Lower leg skin (tissue), 4 donors: ENCODE results near the gene AKR1C4. TPM values are rescaled to one million over a fixed set of nuclear protein-coding genes. Genes with fewer than 3 reads are reported as not detected.
"Not testable (repeated sequence)": the region's sequence is repeated elsewhere in the genome, so short reads cannot be mapped to it uniquely, and the experiment has no call there.

Source experiments
- DNase-seq, 2 donors: peaks; one replicate each; pipeline ENCODE4 v3.0.0-alpha.2; 2019; ENCODE audit warnings: low spot score in 2 of 2
- H3K4me3 ChIP-seq: fragments of 200-600 bp; sonication (generic); 2 replicates; pipeline ENCODE4 v1.5.1; 2017; ENCODE audit warnings: mild to moderate bottlenecking, low read depth; ENCODE audit not compliant: poor library complexity, severe bottlenecking
- CTCF ChIP-seq, 3 donors: fragments of 450-650 bp; IDR thresholded peaks; one replicate each; pipeline ENCODE4 v1.5.1; 2016; ENCODE audit warnings: antibody characterized with exemption in 3 of 3, mild to moderate bottlenecking in 3 of 3, moderate library complexity in 2 of 3
- POLR2A ChIP-seq, 2 donors: fragments of 450-650 bp; IDR thresholded peaks; one replicate each; pipeline ENCODE4 v1.6.1; 2016 to 2017; ENCODE audit warnings: antibody characterized with exemption in 2 of 2, mild to moderate bottlenecking in 1 of 2, moderate library complexity in 1 of 2
- WGBS, 2 donors: methylation state at CpG; one replicate each; pipeline ENCODE4 v1.1.5; 2018; 5-methylcytosine and 5-hydroxymethylcytosine counted together
- intact Hi-C: fragments of 100-400 bp; cut with DNase I; formaldehyde crosslinking; loops from one replicate; pipeline ENCODE4 v1.15.0; 2023; ENCODE audit warnings: low total_unique reads
- total RNA-seq, 4 donors: library from RNA; depleted of rRNA; stranded (reverse); fragments of >200 nt; gene quantifications; one replicate each; pipeline ENCODE4 v1.1.0, GENCODE V29; 2016

AKR1C4 gene
- total RNA-seq, 4 donors from 2014 or later, result not detected

GRCh38 chr10:5168897-5169420, 27.7 kb upstream of the AKR1C4 start:
- intact Hi-C loops, result no loop called here
- WGBS, 2 donors, result 63 to 72% methylated on average over 5 of the region's 5 CpGs
- H3K4me3 ChIP-seq, result no peak overlapping the region
- DNase-seq, result no peak
- TF ChIP-seq POLR2A (IDR thresholded peaks at IDR 0.05), result no peak
- no peak for TF ChIP-seq CTCF (IDR thresholded peaks at IDR 0.05)

GRCh38 chr10:5175581-5175980, 21.1 kb upstream of the AKR1C4 start:
- WGBS, 2 donors, result 94 to 100% methylated on average over 3 of the region's 3 CpGs
- intact Hi-C loops, H3K4me3 ChIP-seq, DNase-seq: not testable (repeated sequence)

- intact Hi-C loops, DNase-seq: not testable (repeated sequence)
- WGBS, 2 donors, result 83 to 91% methylated on average over 12 of the region's 12 CpGs
Observed at GRCh38 chr10:5180503-5180902, 16.1 kb upstream of the AKR1C4 start.

GRCh38 chr10:5183923-5184322, 12.7 kb upstream of the AKR1C4 start:
- TF ChIP-seq CTCF (IDR thresholded peaks at IDR 0.05) (no peak), POLR2A (IDR thresholded peaks at IDR 0.05) (no peak)
- intact Hi-C loops, result no loop called here
- 82 to 87% methylated on average over 2 of the region's 2 CpGs for WGBS, 2 donors
- H3K4me3 ChIP-seq, result no peak overlapping the region
- no peak for DNase-seq

More at GRCh38 chr10:5180503-5180902, 16.1 kb upstream of the AKR1C4 start:
- H3K4me3 ChIP-seq, result not testable (repeated sequence)

- WGBS, 2 donors, result 51 to 60% methylated on average over 5 of the region's 5 CpGs
- intact Hi-C loops, result no loop called here
- no peak for DNase-seq
- no peak within 1 kb of the TSS for H3K4me3 ChIP-seq
- TF ChIP-seq POLR2A (IDR thresholded peaks at IDR 0.05) (no peak), CTCF (IDR thresholded peaks at IDR 0.05) (no peak)
Observed at GRCh38 chr10:5184987-5185775, 11.5 kb upstream of the AKR1C4 start, which contains the start of gene AKR1C8. Gene AKR1C8, minus strand, starts transcription at chr10:5185150. Its CDS starts 46 bp downstream, at chr10:5185104.

GRCh38 chr10:5187867-5188266, 8.8 kb upstream of the AKR1C4 start:
- H3K4me3 ChIP-seq, result no peak overlapping the region
- TF ChIP-seq POLR2A (IDR thresholded peaks at IDR 0.05) (no peak), CTCF (IDR thresholded peaks at IDR 0.05) (no peak)
- no peak for DNase-seq
- 50 to 60% methylated on average over 5 of the region's 5 CpGs for WGBS, 2 donors
- intact Hi-C loops, result no loop called here
